Mucosa of descending colon (tissue), 3 donors: ENCODE measurements around the gene TNNI3K. TPM values are rescaled to one million over a fixed set of nuclear protein-coding genes. Genes with fewer than 3 reads are reported as not detected.

Experiments
- ATAC-seq: fragments of 200-7000 bp; cut with Tn5 transposase; one replicate; pipeline ENCODE4 v1.9.1; 2020; ENCODE audit warnings: mild to moderate bottlenecking, moderate library complexity
- DNase-seq, 3 donors: peaks; one replicate each; pipeline ENCODE4 v3.0.0-alpha.2; 2020
- H3K36me3 ChIP-seq: fragments of 200-600 bp; one replicate; pipeline ENCODE4 v1.8.0; 2021; ENCODE audit warnings: low read depth, mild to moderate bottlenecking
- H3K4me1 ChIP-seq: fragments of 200-600 bp; one replicate; pipeline ENCODE4 v1.8.0; 2021; ENCODE audit warnings: low read depth, mild to moderate bottlenecking
- H3K4me3 ChIP-seq: fragments of 200-600 bp; one replicate; pipeline ENCODE4 v1.8.0; 2021; ENCODE audit warnings: mild to moderate bottlenecking
- H3K9me3 ChIP-seq: fragments of 200-600 bp; one replicate; pipeline ENCODE4 v1.8.0; 2021; ENCODE audit warnings: mild to moderate bottlenecking
- CTCF ChIP-seq: fragments of 200-600 bp; IDR thresholded peaks from one replicate; pipeline ENCODE4 v1.8.0; 2022; ENCODE audit warnings: antibody characterized with exemption, mild to moderate bottlenecking
- intact Hi-C, 2 donors: fragments of 100-400 bp; cut with DNase I in 1 of 2; cut with micrococcal nuclease in 1 of 2; formaldehyde crosslinking; loops; one replicate each; pipeline versions ENCODE4 v1.11.0 to v1.11.1; 2022; cut with DNase I, micrococcal nuclease
- total RNA-seq, 3 donors: library from RNA; stranded (reverse); fragmentation: NEBNext Ultra II Directional in 2 of 3; extraction: Animal tissue kit (Norgen Biotek cat#: 25700) in 2 of 3; gene quantifications; one replicate each; pipeline versions ENCODE4 v1.2.1 to v1.2.4, GENCODE V29; 2021 to 2023
- donor health status: DM: no; HTN: no; CAD: no; lungs with moderate emphysema.
- donor health status: DM: no; HTN: no; CAD: no.
- donor health status: DM: no; HTN: yes; CAD: no.

Gene TNNI3K
- total RNA-seq, 3 donors from 2014 or later = 0.72 to 1.1 (median 1.1) TPM

GRCh38 chr1:74368335-74368734 is 133.1 kb downstream of the TNNI3K start:
- H3K36me3 ChIP-seq = no peaks in the 10 kb centered on the region
- H3K4me1 ChIP-seq = no peaks in the 10 kb centered on the region
- no peak for TF ChIP-seq CTCF
- H3K9me3 ChIP-seq = no peaks in the 10 kb centered on the region
- intact Hi-C loops = no loop called here
- DNase-seq (no peak), ATAC-seq (no peak)
- no peak overlapping the region for H3K4me3 ChIP-seq

GRCh38 chr1:74375376-74375775 is 140.2 kb downstream of the TNNI3K start:
- TF ChIP-seq CTCF = no peak
- Histone ChIP-seq H3K9me3 (no peaks in the 10 kb centered on the region), H3K4me1 (no peaks in the 10 kb centered on the region), H3K4me3 (no peak overlapping the region), H3K36me3 (no peaks in the 10 kb centered on the region)
- intact Hi-C loops = no loop called here
- ATAC-seq = no peak
- DNase-seq = no peak

GRCh38 chr1:74380252-74380651 is 145.1 kb downstream of the TNNI3K start:
- TF ChIP-seq CTCF = no peak

GRCh38 chr1:74388855-74389254 is 153.7 kb downstream of the TNNI3K start:
- ATAC-seq (no peak), DNase-seq (no peak)
- H3K4me3 ChIP-seq = no peak overlapping the region
- TF ChIP-seq CTCF = no peak
- intact Hi-C loops = no loop called here
- H3K9me3 ChIP-seq = no peaks in the 10 kb centered on the region
- H3K36me3 ChIP-seq = no peaks in the 10 kb centered on the region
- H3K4me1 ChIP-seq = no peaks in the 10 kb centered on the region

More at GRCh38 chr1:74380252-74380651, 145.1 kb downstream of the TNNI3K start:
- H3K9me3 ChIP-seq = no peaks in the 10 kb centered on the region
- ATAC-seq (no peak), DNase-seq (no peak)
- no peaks in the 10 kb centered on the region for H3K4me1 ChIP-seq
- H3K36me3 ChIP-seq = no peaks in the 10 kb centered on the region
- no peak overlapping the region for H3K4me3 ChIP-seq
- intact Hi-C loops = no loop called here

GRCh38 chr1:74392186-74392585 is 157.0 kb downstream of the TNNI3K start:
- DNase-seq (no peak), ATAC-seq (no peak)
- Histone ChIP-seq H3K36me3 (no peaks in the 10 kb centered on the region), H3K4me1 (no peaks in the 10 kb centered on the region), H3K9me3 (no peaks in the 10 kb centered on the region), H3K4me3 (no peak overlapping the region)
- TF ChIP-seq CTCF = no peak
- intact Hi-C loops = no loop called here

- Histone ChIP-seq H3K4me1 (no peaks in the 10 kb centered on the region), H3K36me3 (no peaks in the 10 kb centered on the region), H3K4me3 (no peak overlapping the region), H3K9me3 (no peaks in the 10 kb centered on the region)
- no peak for TF ChIP-seq CTCF
- no peak for DNase-seq
- intact Hi-C loops = no loop called here
- ATAC-seq = no peak
Measured at GRCh38 chr1:74392840-74393239, 157.7 kb downstream of the TNNI3K start.
